Hepatocyte (in vitro differentiated cells): ENCODE measurements around the gene FAM47C. TPM values are rescaled to one million over a fixed set of nuclear protein-coding genes. Genes with fewer than 3 reads are reported as not detected.
"Not testable (repeated sequence)": the region's sequence is repeated elsewhere in the genome, so short reads cannot be mapped to it uniquely, and the experiment has no call there.

Source experiments
- DNase-seq: peaks from one replicate; pipeline ENCODE4 v3.0.0-alpha.2; 2016; ENCODE audit warnings: low spot score
- H2AFZ ChIP-seq: fragments of 200-600 bp; sonication (generic); 2 replicates; pipeline ENCODE4 v1.6.0; 2016; ENCODE audit warnings: antibody characterized with exemption, mild to moderate bottlenecking
- H3K27ac ChIP-seq: fragments of 200-600 bp; sonication (generic); 2 replicates; pipeline ENCODE4 v1.5.1; 2016; ENCODE audit warnings: mild to moderate bottlenecking
- H3K27me3 ChIP-seq: fragments of 200-600 bp; sonication (generic); 2 replicates; pipeline ENCODE4 v1.6.1; 2016
- H3K36me3 ChIP-seq: fragments of 200-600 bp; sonication (generic); replicated peaks from 2 replicates; pipeline ENCODE4 v1.5.1; 2016; ENCODE audit warnings: low read depth; ENCODE audit not compliant: insufficient read depth
- H3K4me1 ChIP-seq: fragments of 200-600 bp; sonication (generic); 2 replicates; pipeline ENCODE4 v1.5.1; 2016; ENCODE audit warnings: mild to moderate bottlenecking, moderate library complexity; ENCODE audit not compliant: insufficient read depth
- H3K4me2 ChIP-seq: fragments of 200-600 bp; sonication (generic); 2 replicates; pipeline ENCODE4 v1.6.0; 2016
- H3K4me3 ChIP-seq: fragments of 200-600 bp; sonication (generic); 2 replicates; pipeline ENCODE4 v1.5.1; 2016; ENCODE audit warnings: mild to moderate bottlenecking
- H3K79me2 ChIP-seq: fragments of 200-600 bp; sonication (generic); 2 replicates; pipeline ENCODE4 v1.6.0; 2017; ENCODE audit warnings: mild to moderate bottlenecking
- H3K9me2 ChIP-seq: fragments of 200-600 bp; sonication (generic); replicated peaks from 2 replicates; pipeline ENCODE4 v1.6.0; 2017; ENCODE audit warnings: mild to moderate bottlenecking; ENCODE audit not compliant: insufficient read depth
- H3K9me3 ChIP-seq: fragments of 200-600 bp; sonication (generic); 2 replicates; pipeline ENCODE4 v1.5.1; 2016; ENCODE audit warnings: low read depth, mild to moderate bottlenecking
- H4K20me1 ChIP-seq: fragments of 200-600 bp; sonication (generic); 2 replicates; pipeline ENCODE4 v1.6.0; 2016; ENCODE audit warnings: mild to moderate bottlenecking; ENCODE audit not compliant: insufficient read depth, poor library complexity, severe bottlenecking
- EZH2 ChIP-seq: fragments of 200-600 bp; sonication (generic); IDR thresholded peaks from 2 replicates; pipeline ENCODE4 v1.6.1; 2016; ENCODE audit warnings: antibody characterized with exemption, mild to moderate bottlenecking, borderline replicate concordance
- EZH2phosphoT487 ChIP-seq: fragments of 200-600 bp; sonication (generic); IDR thresholded peaks from one replicate; pipeline ENCODE4 v1.6.1; 2018; ENCODE audit warnings: antibody characterized with exemption, mild to moderate bottlenecking, low read depth, moderate library complexity; ENCODE audit not compliant: unreplicated experiment, severe bottlenecking
- WGBS: methylation state at CpG from one replicate; pipeline ENCODE4 v1.1.6; 2016; ENCODE audit warnings: low lambda C conversion rate; ENCODE audit errors: missing lambda C conversion rate; 5-methylcytosine and 5-hydroxymethylcytosine counted together
- polyA plus RNA-seq: library from polyadenylated mRNA; unstranded; fragments of >200 nt; fragmentation: Nextera tagmentation; extraction: Ambion mirVana; gene quantifications from 2 replicates; pipeline ENCODE4 v1.2.1, GENCODE V29; 2016
- total RNA-seq: library from RNA; depleted of rRNA; stranded (reverse); fragments of >200 nt; gene quantifications from 2 replicates; pipeline ENCODE4 v1.2.3, GENCODE V29; 2014
- TF ChIP-seq, protein P1 (sequence below): fragments of 200-600 bp; sonication (generic); IDR thresholded peaks from 2 replicates; pipeline ENCODE4 v1.5.1; 2016; ENCODE audit warnings: antibody characterized with exemption, mild to moderate bottlenecking; ENCODE audit not compliant: poor library complexity

The FAM47C gene
- total RNA-seq (not detected in 2 replicates), polyA plus RNA-seq (not detected in 2 replicates)

DNA sequence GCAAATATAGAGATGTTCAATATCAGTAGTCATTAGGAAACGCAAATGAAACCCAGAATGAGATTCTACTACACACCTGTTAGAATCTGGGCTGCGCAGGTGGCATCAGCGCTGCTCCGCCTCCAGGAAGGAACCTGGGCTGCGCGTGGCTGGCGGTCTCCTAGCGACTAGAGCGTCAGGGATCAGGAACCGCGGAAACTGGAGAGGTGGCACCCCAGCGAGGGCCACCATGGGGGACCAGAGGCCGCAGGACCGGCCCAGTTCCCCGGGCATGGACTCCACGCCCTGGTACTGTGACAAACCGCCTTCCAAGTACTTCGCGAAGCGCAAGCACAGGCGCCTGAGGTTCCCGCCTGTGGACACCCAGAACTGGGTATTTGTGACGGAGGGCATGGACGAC lies at the start of gene FAM47C:
FAM47C (plus strand) TSS at position 185 of the 400 bp plus-strand sequence; CDS start at position 230, 45 bp downstream.
- H3K79me2 ChIP-seq, H3K27ac ChIP-seq, H3K36me3 ChIP-seq, DNase-seq, H4K20me1 ChIP-seq, H3K4me3 ChIP-seq, H3K9me2 ChIP-seq, H3K4me2 ChIP-seq, H3K9me3 ChIP-seq, H3K27me3 ChIP-seq, H3K4me1 ChIP-seq, H2AFZ ChIP-seq: not testable (repeated sequence)
- whole genome bisulfite sequencing, result 95% methylated on average over 24 of the region's 24 CpGs

GRCh38 chrX:36961590-36961989 lies 46.6 kb upstream of the FAM47C start:
- no peak for TF ChIP-seq EZH2phosphoT487
- TF ChIP-seq EZH2, result no peak
- TF ChIP-seq, protein P1, sequence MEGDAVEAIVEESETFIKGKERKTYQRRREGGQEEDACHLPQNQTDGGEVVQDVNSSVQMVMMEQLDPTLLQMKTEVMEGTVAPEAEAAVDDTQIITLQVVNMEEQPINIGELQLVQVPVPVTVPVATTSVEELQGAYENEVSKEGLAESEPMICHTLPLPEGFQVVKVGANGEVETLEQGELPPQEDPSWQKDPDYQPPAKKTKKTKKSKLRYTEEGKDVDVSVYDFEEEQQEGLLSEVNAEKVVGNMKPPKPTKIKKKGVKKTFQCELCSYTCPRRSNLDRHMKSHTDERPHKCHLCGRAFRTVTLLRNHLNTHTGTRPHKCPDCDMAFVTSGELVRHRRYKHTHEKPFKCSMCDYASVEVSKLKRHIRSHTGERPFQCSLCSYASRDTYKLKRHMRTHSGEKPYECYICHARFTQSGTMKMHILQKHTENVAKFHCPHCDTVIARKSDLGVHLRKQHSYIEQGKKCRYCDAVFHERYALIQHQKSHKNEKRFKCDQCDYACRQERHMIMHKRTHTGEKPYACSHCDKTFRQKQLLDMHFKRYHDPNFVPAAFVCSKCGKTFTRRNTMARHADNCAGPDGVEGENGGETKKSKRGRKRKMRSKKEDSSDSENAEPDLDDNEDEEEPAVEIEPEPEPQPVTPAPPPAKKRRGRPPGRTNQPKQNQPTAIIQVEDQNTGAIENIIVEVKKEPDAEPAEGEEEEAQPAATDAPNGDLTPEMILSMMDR, result peak; percentile 28
- H3K4me2 ChIP-seq, result peak overlapping the region; percentile 35
- 51% methylated on average over 10 of the region's 10 CpGs for WGBS
- no peak for DNase-seq
- no peaks in the 10 kb centered on the region for H3K79me2 ChIP-seq
- H4K20me1 ChIP-seq, result no peaks in the 10 kb centered on the region
- no peaks in the 10 kb centered on the region for H3K4me1 ChIP-seq
- H3K9me3 ChIP-seq, result no peaks in the 10 kb centered on the region
- H3K27me3 ChIP-seq, result peaks cover 14% of the 10 kb centered on the region
- no peak overlapping the region for H3K27ac ChIP-seq
- H3K36me3 ChIP-seq, result no peaks in the 10 kb centered on the region
- no peaks in the 10 kb centered on the region for H3K9me2 ChIP-seq
- no peak overlapping the region for H3K4me3 ChIP-seq
- no peak overlapping the region for H2AFZ ChIP-seq

DNA sequence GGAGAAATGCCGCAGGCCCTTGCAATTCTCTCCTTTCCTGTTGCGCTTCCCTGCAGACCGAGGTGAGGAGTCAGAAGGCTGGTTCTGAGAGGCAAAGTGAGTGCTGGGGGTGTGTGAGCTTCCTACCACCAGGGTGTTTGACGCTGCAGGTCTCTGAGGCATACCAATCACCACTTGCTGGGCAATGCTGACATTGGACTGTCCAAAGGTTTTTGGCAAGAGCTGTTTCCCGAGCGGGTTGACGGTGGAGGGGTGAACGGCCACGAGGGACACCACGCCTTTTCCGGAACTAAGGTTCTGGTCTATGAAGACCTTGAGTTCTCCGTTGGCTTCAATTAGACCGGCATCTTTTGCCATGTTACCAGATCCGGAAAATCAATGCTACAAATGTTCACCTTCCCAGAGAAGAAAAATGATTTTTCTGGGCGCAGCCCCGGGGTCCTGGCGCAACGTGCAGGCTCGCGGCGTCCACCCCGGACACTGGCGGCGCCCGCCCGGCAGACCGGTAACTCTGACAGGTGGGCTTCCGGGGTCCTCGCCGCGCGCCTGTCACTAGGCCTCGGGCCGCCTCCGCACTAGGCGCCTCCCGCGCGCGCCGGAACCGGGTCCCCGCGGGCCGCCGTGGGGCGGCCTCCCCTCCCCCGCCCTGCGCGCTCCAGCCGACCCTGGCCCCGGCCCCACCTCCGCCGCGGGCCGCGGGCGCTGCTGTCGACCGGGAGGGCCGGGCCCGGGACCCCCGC lies 44.9 kb upstream of the FAM47C start:
- H3K4me2 ChIP-seq, result peak overlapping the region; percentile 73
- no peak overlapping the region for H2AFZ ChIP-seq
- no peaks in the 10 kb centered on the region for H3K4me1 ChIP-seq
- no peaks in the 10 kb centered on the region for H3K9me3 ChIP-seq
- no peaks in the 10 kb centered on the region for H4K20me1 ChIP-seq
- no peak for TF ChIP-seq EZH2phosphoT487
- no peak for TF ChIP-seq EZH2
- TF ChIP-seq, protein P1, result no peak
- no peaks in the 10 kb centered on the region for H3K36me3 ChIP-seq
- H3K4me3 ChIP-seq, result no peak overlapping the region
- no peaks in the 10 kb centered on the region for H3K79me2 ChIP-seq
- 54% methylated on average over 28 of the region's 63 CpGs for WGBS
- H3K27ac ChIP-seq, result no peak overlapping the region
- no peak for DNase-seq
- H3K9me2 ChIP-seq, result no peaks in the 10 kb centered on the region
- peaks cover 4% of the 10 kb centered on the region for H3K27me3 ChIP-seq

GRCh38 chrX:36963852-36964251 lies 44.3 kb upstream of the FAM47C start:
- Histone ChIP-seq H3K9me2 (no peaks in the 10 kb centered on the region), H3K27ac (no peak overlapping the region), H3K9me3 (no peaks in the 10 kb centered on the region), H3K4me1 (no peaks in the 10 kb centered on the region), H4K20me1 (no peaks in the 10 kb centered on the region), H3K36me3 (no peaks in the 10 kb centered on the region), H2AFZ (no peak overlapping the region), H3K4me3 (no peak overlapping the region), H3K27me3 (no peaks in the 10 kb centered on the region), H3K4me2 (peak overlapping the region; percentile 73), H3K79me2 (no peaks in the 10 kb centered on the region)
- TF ChIP-seq EZH2phosphoT487 (no peak), EZH2 (no peak)
- TF ChIP-seq, protein P1, result no peak
- DNase-seq, result no peak
- 60% methylated on average over 4 of the region's 45 CpGs for WGBS
